ENCODE results near the gene NAGPA.

NAGPA gene

DNA sequence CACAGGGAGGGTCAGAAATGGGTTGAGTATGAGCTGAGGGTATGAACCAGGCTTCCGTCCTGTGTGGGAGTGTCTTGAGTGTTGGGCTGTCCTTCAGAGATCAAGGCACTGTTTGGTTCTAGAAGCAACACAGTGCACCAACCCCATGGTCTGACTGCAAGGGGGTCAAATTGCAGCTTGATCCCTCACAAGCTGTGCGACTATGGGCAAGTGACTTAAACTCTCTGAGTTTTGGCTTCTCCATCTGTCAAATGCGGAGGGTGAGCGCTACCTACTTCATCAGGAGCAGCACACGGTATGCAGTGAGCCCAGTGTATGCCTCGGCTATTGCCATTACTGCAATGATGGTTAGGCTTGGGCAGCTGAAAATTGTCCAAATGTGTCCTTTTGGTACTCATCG, 54.6 kb downstream of the NAGPA start:
- no peak overlapping the region for H3K4me3 ChIP-seq
- in situ Hi-C loops (cut with MboI; ENCODE audit: low sequenced_read_pairs): no loop called here

DNA sequence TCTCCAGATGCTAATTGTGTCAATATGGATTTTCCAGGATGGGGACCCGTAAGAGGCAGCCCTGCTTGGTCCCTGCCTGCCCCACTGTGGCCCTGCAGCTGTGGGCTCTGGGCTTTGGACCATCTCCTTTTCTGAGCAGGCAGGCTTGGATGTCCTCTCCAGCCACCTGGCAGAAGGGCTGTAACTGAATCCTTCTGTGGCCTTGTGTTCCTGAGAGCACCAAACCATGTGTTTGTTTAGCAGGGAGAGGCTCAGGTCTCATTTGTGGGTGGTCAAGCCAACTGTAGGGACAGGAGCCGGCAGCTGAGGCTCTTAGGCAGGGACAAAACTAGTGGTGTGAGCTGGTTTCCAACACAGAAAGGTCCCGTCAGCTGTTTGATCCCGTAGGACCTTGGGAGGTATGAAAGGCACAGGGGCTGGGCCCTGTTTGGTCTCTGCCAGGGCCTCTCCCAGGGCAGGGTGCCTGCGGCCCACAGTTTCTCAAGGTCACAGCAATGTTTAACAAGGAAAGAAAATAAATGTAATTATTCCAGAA, 57.1 kb downstream of the NAGPA start:
- no peak for DNase-seq (ENCODE audit: low spot score in 2 of 2)
- Histone ChIP-seq H3K4me1 (no peaks in the 10 kb centered on the region), H3K9me3 (no peaks in the 10 kb centered on the region), H3K27me3 (ENCODE audit: low read depth) (peaks cover 3% of the 10 kb centered on the region; the same call in 1 of the 2 replicates), H3K4me3 (no peak overlapping the region), H3K36me3 (replicated peaks) (no peaks in the 10 kb centered on the region)
- in situ Hi-C loops (cut with MboI; ENCODE audit: low sequenced_read_pairs): no loop called here

More for the DNA sequence above, 54.6 kb downstream of the NAGPA start:
- Histone ChIP-seq H3K36me3 (replicated peaks) (no peaks in the 10 kb centered on the region), H3K9me3 (no peaks in the 10 kb centered on the region), H3K27me3 (ENCODE audit: low read depth) (no peaks in the 10 kb centered on the region), H3K4me1 (no peaks in the 10 kb centered on the region)
- no peak for DNase-seq (ENCODE audit: low spot score in 2 of 2)

DNA sequence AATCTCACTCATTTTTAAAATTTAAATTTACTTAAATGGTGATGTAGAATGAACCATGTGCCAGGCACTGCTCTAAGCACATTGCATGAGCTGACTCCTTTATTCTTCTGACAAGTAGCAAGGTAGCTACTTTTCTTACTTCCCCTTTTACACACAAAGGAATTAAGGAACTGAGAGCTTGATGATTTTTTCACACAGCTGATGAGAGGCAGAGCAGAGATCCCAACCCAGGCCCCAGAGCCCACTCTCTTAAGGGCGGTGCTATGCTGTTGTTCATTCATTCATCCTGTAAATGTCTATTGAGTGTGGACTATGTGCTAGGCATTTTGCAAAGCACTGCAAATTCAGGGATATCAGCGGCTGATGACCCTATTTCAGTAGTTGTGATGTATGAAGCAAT, 57.7 kb downstream of the NAGPA start:
- no peaks in the 10 kb centered on the region for H3K4me1 ChIP-seq
- H3K36me3 ChIP-seq (replicated peaks): no peaks in the 10 kb centered on the region
- H3K9me3 ChIP-seq: no peaks in the 10 kb centered on the region
- H3K27me3 ChIP-seq (ENCODE audit: low read depth): peaks cover 3% of the 10 kb centered on the region; the same call in 1 of the 2 replicates
- no peak for DNase-seq (ENCODE audit: low spot score in 2 of 2)
- in situ Hi-C loops (cut with MboI; ENCODE audit: low sequenced_read_pairs): no loop called here
- H3K4me3 ChIP-seq: no peak overlapping the region

All from HAP-1 (cell line).